ENCODE measurements around the gene AK1.

The AK1 gene

DNA sequence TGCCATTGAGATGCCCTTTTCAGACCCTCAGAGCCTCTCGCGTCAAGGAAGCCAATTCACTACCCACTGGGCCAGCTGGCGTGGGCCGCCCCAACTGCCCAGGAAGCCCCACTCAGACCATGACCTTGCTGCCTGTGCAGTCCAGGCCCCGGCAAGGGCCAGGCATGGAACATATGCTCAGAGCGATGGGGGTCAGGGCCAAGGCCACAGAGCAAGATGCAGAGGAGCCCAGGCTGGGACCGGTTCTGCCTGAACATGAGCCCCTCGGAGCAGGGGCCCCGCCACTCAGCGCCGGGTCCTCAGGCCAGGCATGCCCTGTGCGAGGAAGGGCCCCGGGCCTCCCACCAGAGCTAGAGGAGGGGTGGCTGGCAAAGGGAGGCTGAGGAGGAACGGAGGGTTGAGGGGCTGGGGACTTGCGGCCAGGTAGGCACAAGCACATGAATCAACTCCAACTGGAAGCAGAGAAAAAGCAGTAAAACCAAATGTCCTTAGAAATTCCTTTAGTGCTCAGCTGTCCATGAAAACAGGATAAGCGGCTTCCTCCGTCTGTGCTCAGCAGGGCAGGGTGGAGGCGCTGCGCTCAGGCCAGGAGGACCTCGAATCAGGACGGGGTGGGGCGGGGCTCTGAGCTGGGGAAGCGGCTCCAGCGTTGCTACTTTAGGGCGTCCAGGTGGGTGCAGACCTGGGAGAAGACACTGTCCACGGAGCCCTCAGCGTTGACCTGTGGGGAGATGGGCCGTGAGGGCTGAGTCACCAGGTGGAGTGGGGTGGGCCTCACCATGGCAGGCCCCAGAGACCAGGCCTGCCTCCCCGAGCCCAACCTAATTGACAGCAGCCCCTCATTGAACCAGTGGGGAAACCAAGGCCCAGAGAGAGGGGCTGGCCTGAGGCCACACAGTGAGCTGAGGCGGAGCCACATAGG lies 9.9 kb downstream of the AK1 start:
- H3K4me3 ChIP-seq: no peak overlapping the region
- intact Hi-C loops (cut with DNase I; ENCODE audit: low total_unique reads): loop anchor here (5.0 kb wide), 1 partner anchor 275 kb away; no protein-coding TSS in a partner anchor
- no peaks in the 10 kb centered on the region for H3K9me3 ChIP-seq
- H3K27me3 ChIP-seq: no peaks in the 10 kb centered on the region
- no peak for DNase-seq
- H3K36me3 ChIP-seq: peaks cover 8 to 62% (median 42%) of the 10 kb centered on the region in 3 donors
- no peak overlapping the region for H3K27ac ChIP-seq
- no peak for TF ChIP-seq CTCF (IDR thresholded peaks at IDR 0.05)
- H3K4me1 ChIP-seq: peaks cover 0 to 2% (median under 1%) of the 10 kb centered on the region in 4 donors

- Histone ChIP-seq H3K27me3 (no peaks in the 10 kb centered on the region), H3K36me3 (peaks cover 8 to 51% (median 32%) of the 10 kb centered on the region in 3 donors), H3K4me1 (peaks cover 5 to 13% (median 8%) of the 10 kb centered on the region in 4 donors), H3K9me3 (no peaks in the 10 kb centered on the region), H3K4me3 (no peak overlapping the region), H3K27ac (no peak overlapping the region)
- no peak for TF ChIP-seq CTCF (IDR thresholded peaks at IDR 0.05)
- DNase-seq: no peak
- intact Hi-C loops (cut with DNase I; ENCODE audit: low total_unique reads): loop anchor here (5.0 kb wide), 1 partner anchor 274 kb away; no protein-coding TSS in a partner anchor
Observed at GRCh38 chr9:127866535-127866934, 10.9 kb downstream of the AK1 start.

- Histone ChIP-seq H3K4me3 (no peak overlapping the region), H3K36me3 (peaks cover 8 to 44% (median 25%) of the 10 kb centered on the region in 3 donors), H3K4me1 (peaks cover 5 to 18% (median 8%) of the 10 kb centered on the region in 4 donors), H3K9me3 (no peaks in the 10 kb centered on the region), H3K27ac (no peak overlapping the region), H3K27me3 (no peaks in the 10 kb centered on the region)
- intact Hi-C loops (cut with DNase I; ENCODE audit: low total_unique reads): loop anchor here (5.0 kb wide), 1 partner anchor 274 kb away; no protein-coding TSS in a partner anchor
- TF ChIP-seq CTCF (IDR thresholded peaks at IDR 0.05): no peak
- no peak for DNase-seq
Observed at GRCh38 chr9:127865645-127866464, 11.6 kb downstream of the AK1 start.

GRCh38 chr9:127863191-127863621 lies 14.3 kb downstream of the AK1 start:
- Histone ChIP-seq H3K27me3 (no peaks in the 10 kb centered on the region), H3K27ac (peak overlapping the region in 1 of 2 donors; percentile 80), H3K4me3 (no peak overlapping the region), H3K9me3 (no peaks in the 10 kb centered on the region), H3K36me3 (peaks cover 8 to 24% (median 11%) of the 10 kb centered on the region in 3 donors), H3K4me1 (peaks cover 8 to 44% (median 16%) of the 10 kb centered on the region in 4 donors)
- DNase-seq: no peak
- TF ChIP-seq CTCF (IDR thresholded peaks at IDR 0.05): no peak
- intact Hi-C loops (cut with DNase I; ENCODE audit: low total_unique reads): no loop called here

Data from tibial artery (tissue), 4 donors.